GM21717 (cell line): ENCODE results near the gene CAT.

Source experiments
- ATAC-seq: cut with Tn5 transposase; IDR thresholded peaks from one replicate; pipeline ENCODE4 v1.9.1; 2021; ENCODE audit warnings: mild to moderate bottlenecking, moderate library complexity; ENCODE audit not compliant: unreplicated experiment

CAT gene

GRCh38 chr11:34458525-34458924 is 19.8 kb downstream of the CAT start:
- ATAC-seq, result no peak

- ATAC-seq, result no peak
Observed at GRCh38 chr11:34459507-34460162, 20.9 kb downstream of the CAT start.

- ATAC-seq, result no peak
Observed at GRCh38 chr11:34460278-34460677, 21.5 kb downstream of the CAT start.

- no peak for ATAC-seq
Observed at GRCh38 chr11:34461215-34461614, 22.5 kb downstream of the CAT start.

- ATAC-seq, result no peak
Observed at GRCh38 chr11:34464591-34465051, 25.9 kb downstream of the CAT start.

- no peak for ATAC-seq
Observed at GRCh38 chr11:34466802-34467488, 28.2 kb downstream of the CAT start.

GRCh38 chr11:34468209-34468841 is 29.6 kb downstream of the CAT start:
- no peak for ATAC-seq

- ATAC-seq, result no peak
Observed at GRCh38 chr11:34473603-34474169, 35.0 kb downstream of the CAT start.

- no peak for ATAC-seq
Observed at GRCh38 chr11:34475656-34476055, 36.9 kb downstream of the CAT start.

GRCh38 chr11:34476849-34477248 is 38.1 kb downstream of the CAT start:
- no peak for ATAC-seq

- no peak for ATAC-seq
Observed at GRCh38 chr11:34478845-34479663, 40.3 kb downstream of the CAT start.

- ATAC-seq, result no peak
Observed at GRCh38 chr11:34480314-34480713, 41.6 kb downstream of the CAT start.

- no peak for ATAC-seq
Observed at GRCh38 chr11:34481307-34481706, 42.6 kb downstream of the CAT start.

GRCh38 chr11:34483106-34483874 is 44.6 kb downstream of the CAT start:
- ATAC-seq, result no peak

- ATAC-seq, result no peak
Observed at GRCh38 chr11:34487430-34487829, 48.7 kb downstream of the CAT start.

GRCh38 chr11:34488855-34489557 is 50.3 kb downstream of the CAT start:
- no peak for ATAC-seq

- ATAC-seq, result no peak
Observed at GRCh38 chr11:34490304-34490703, 51.6 kb downstream of the CAT start.

- no peak for ATAC-seq
Observed at GRCh38 chr11:34492806-34493414, 54.2 kb downstream of the CAT start.

GRCh38 chr11:34493468-34493867 is 54.7 kb downstream of the CAT start:
- ATAC-seq, result no peak
